Measurements from ENCODE around the gene BGN.

GRCh38 chrX:153487590-153488071, 7.1 kb upstream of the BGN start:
- TF ChIP-seq TCF7L2 (IDR thresholded peaks at IDR 0.05; ENCODE audit: low read depth, low read length): no peak
- TF ChIP-seq, protein P1, sequence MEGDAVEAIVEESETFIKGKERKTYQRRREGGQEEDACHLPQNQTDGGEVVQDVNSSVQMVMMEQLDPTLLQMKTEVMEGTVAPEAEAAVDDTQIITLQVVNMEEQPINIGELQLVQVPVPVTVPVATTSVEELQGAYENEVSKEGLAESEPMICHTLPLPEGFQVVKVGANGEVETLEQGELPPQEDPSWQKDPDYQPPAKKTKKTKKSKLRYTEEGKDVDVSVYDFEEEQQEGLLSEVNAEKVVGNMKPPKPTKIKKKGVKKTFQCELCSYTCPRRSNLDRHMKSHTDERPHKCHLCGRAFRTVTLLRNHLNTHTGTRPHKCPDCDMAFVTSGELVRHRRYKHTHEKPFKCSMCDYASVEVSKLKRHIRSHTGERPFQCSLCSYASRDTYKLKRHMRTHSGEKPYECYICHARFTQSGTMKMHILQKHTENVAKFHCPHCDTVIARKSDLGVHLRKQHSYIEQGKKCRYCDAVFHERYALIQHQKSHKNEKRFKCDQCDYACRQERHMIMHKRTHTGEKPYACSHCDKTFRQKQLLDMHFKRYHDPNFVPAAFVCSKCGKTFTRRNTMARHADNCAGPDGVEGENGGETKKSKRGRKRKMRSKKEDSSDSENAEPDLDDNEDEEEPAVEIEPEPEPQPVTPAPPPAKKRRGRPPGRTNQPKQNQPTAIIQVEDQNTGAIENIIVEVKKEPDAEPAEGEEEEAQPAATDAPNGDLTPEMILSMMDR (IDR thresholded peaks at IDR 0.05): no peak
- no peak for TF ChIP-seq SIN3A (IDR thresholded peaks at IDR 0.05; ENCODE audit: borderline replicate concordance, insufficient read depth, low read depth, low read length)
- TF ChIP-seq, protein P2, sequence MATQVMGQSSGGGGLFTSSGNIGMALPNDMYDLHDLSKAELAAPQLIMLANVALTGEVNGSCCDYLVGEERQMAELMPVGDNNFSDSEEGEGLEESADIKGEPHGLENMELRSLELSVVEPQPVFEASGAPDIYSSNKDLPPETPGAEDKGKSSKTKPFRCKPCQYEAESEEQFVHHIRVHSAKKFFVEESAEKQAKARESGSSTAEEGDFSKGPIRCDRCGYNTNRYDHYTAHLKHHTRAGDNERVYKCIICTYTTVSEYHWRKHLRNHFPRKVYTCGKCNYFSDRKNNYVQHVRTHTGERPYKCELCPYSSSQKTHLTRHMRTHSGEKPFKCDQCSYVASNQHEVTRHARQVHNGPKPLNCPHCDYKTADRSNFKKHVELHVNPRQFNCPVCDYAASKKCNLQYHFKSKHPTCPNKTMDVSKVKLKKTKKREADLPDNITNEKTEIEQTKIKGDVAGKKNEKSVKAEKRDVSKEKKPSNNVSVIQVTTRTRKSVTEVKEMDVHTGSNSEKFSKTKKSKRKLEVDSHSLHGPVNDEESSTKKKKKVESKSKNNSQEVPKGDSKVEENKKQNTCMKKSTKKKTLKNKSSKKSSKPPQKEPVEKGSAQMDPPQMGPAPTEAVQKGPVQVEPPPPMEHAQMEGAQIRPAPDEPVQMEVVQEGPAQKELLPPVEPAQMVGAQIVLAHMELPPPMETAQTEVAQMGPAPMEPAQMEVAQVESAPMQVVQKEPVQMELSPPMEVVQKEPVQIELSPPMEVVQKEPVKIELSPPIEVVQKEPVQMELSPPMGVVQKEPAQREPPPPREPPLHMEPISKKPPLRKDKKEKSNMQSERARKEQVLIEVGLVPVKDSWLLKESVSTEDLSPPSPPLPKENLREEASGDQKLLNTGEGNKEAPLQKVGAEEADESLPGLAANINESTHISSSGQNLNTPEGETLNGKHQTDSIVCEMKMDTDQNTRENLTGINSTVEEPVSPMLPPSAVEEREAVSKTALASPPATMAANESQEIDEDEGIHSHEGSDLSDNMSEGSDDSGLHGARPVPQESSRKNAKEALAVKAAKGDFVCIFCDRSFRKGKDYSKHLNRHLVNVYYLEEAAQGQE (IDR thresholded peaks at IDR 0.05; ENCODE audit: insufficient read depth in 1 of 2, low read depth in 2 of 2, low read length in 1 of 2): no peak
- no peak for TF ChIP-seq POLR2AphosphoS5 (IDR thresholded peaks at IDR 0.05; ENCODE audit: low read depth, low read length)

Data from Panc1 (cell line).